ENCODE measurements around the gene GHRHR. TPM values are rescaled to one million over a fixed set of nuclear protein-coding genes. Genes with fewer than 3 reads are reported as not detected.

GHRHR gene
- total RNA-seq, 4 donors from 2014 or later, result not detected

- DNase-seq (ENCODE audit: extremely low spot score), result no peak
- WGBS, result 98% methylated on average over 14 of the region's 18 CpGs
- no peaks in the 10 kb centered on the region for H3K36me3 ChIP-seq
- no peaks in the 10 kb centered on the region for H3K9me3 ChIP-seq
- H3K4me3 ChIP-seq, result no peak overlapping the region
- intact Hi-C loops (cut with DNase I), result loop anchor here (2.0 to 5.0 kb wide), 2 partner anchors 173 to 232 kb away; no protein-coding TSS in a partner anchor
- H3K4me1 ChIP-seq, result peaks cover 0 to 14% (median 10%) of the 10 kb centered on the region in 4 donors
- H3K27me3 ChIP-seq, result peaks cover 0 to 11% (median 0%) of the 10 kb centered on the region in 4 donors
- no peak for TF ChIP-seq POLR2AphosphoS5 (IDR thresholded peaks at IDR 0.05)
- TF ChIP-seq EP300 (IDR thresholded peaks at IDR 0.05), result no peak
- no peak for TF ChIP-seq CTCF (IDR thresholded peaks at IDR 0.05)
- no peak for TF ChIP-seq POLR2A (IDR thresholded peaks at IDR 0.05; ENCODE audit: low read depth)
- no peak overlapping the region for H3K27ac ChIP-seq (replicated peaks in 1 of 4)
Measured at GRCh38 chr7:30973791-30974604, 10.2 kb downstream of the GHRHR start.

GRCh38 chr7:30974605-30975255, 11.0 kb downstream of the GHRHR start:
- no peak overlapping the region for H3K4me3 ChIP-seq
- 32% methylated on average over 7 of the region's 7 CpGs for WGBS
- H3K27me3 ChIP-seq, result peaks cover 0 to 12% (median 0%) of the 10 kb centered on the region in 4 donors
- no peaks in the 10 kb centered on the region for H3K36me3 ChIP-seq
- TF ChIP-seq CTCF (IDR thresholded peaks at IDR 0.05) (peak; percentile 64 to 80 (median 68)), EP300 (IDR thresholded peaks at IDR 0.05) (no peak)
- peaks cover 0 to 14% (median 10%) of the 10 kb centered on the region in 4 donors for H3K4me1 ChIP-seq
- H3K9me3 ChIP-seq, result no peaks in the 10 kb centered on the region
- DNase-seq (ENCODE audit: extremely low spot score), result no peak
- intact Hi-C loops (cut with DNase I), result loop anchor here (2.0 to 5.0 kb wide), 2 partner anchors 174 to 232 kb away; no protein-coding TSS in a partner anchor
- no peak overlapping the region for H3K27ac ChIP-seq (replicated peaks in 1 of 4)

- intact Hi-C loops (cut with DNase I), result loop anchor here (2.0 kb wide), 1 partner anchor 175 kb away; no protein-coding TSS in a partner anchor
- H3K27me3 ChIP-seq, result peaks cover 0 to 9% (median 0%) of the 10 kb centered on the region in 4 donors
Measured at GRCh38 chr7:30975256-30975899, 11.6 kb downstream of the GHRHR start.

GRCh38 chr7:30976381-30976780, 12.6 kb downstream of the GHRHR start:
- Histone ChIP-seq H3K9me3 (no peaks in the 10 kb centered on the region), H3K27me3 (peaks cover 0 to 8% (median 0%) of the 10 kb centered on the region in 4 donors), H3K36me3 (no peaks in the 10 kb centered on the region), H3K4me1 (peaks cover 0 to 14% (median 10%) of the 10 kb centered on the region in 4 donors), H3K4me3 (no peak overlapping the region), H3K27ac (replicated peaks in 1 of 4) (no peak overlapping the region)
- DNase-seq (ENCODE audit: extremely low spot score), result no peak
- 84% methylated on average over 5 of the region's 5 CpGs for WGBS
- intact Hi-C loops (cut with DNase I), result no loop called here
- TF ChIP-seq POLR2A (IDR thresholded peaks at IDR 0.05; ENCODE audit: low read depth), result no peak
- no peak for TF ChIP-seq EP300 (IDR thresholded peaks at IDR 0.05)

More at GRCh38 chr7:30975256-30975899, 11.6 kb downstream of the GHRHR start:
- Histone ChIP-seq H3K4me3 (no peak overlapping the region), H3K9me3 (no peaks in the 10 kb centered on the region), H3K4me1 (peaks cover 0 to 14% (median 10%) of the 10 kb centered on the region in 4 donors), H3K36me3 (no peaks in the 10 kb centered on the region), H3K27ac (replicated peaks in 1 of 4) (no peak overlapping the region)
- no peak for DNase-seq (ENCODE audit: extremely low spot score)
- TF ChIP-seq EP300 (IDR thresholded peaks at IDR 0.05) (no peak), CTCF (IDR thresholded peaks at IDR 0.05) (no peak), POLR2A (IDR thresholded peaks at IDR 0.05; ENCODE audit: low read depth) (no peak), POLR2AphosphoS5 (IDR thresholded peaks at IDR 0.05) (no peak)
- WGBS, result 98% methylated on average over 4 of the region's 5 CpGs

- TF ChIP-seq EP300 (IDR thresholded peaks at IDR 0.05) (no peak), POLR2AphosphoS5 (IDR thresholded peaks at IDR 0.05) (no peak), POLR2A (IDR thresholded peaks at IDR 0.05; ENCODE audit: low read depth) (no peak), CTCF (IDR thresholded peaks at IDR 0.05) (no peak)
- Histone ChIP-seq H3K4me1 (peaks cover 0 to 14% (median 10%) of the 10 kb centered on the region in 4 donors), H3K4me3 (no peak overlapping the region), H3K36me3 (no peaks in the 10 kb centered on the region), H3K27me3 (peaks cover 0 to 3% (median 0%) of the 10 kb centered on the region in 4 donors), H3K9me3 (no peaks in the 10 kb centered on the region), H3K27ac (replicated peaks in 1 of 4) (no peak overlapping the region)
- intact Hi-C loops (cut with DNase I), result no loop called here
- DNase-seq (ENCODE audit: extremely low spot score), result no peak
- WGBS, result 32% methylated on average over 1 of the region's 1 CpG
Measured at GRCh38 chr7:30977222-30977621, 13.5 kb downstream of the GHRHR start.

All from esophagus muscularis mucosa (tissue), 4 donors.